Activated naive CD4-positive, alpha-beta T cell treated with Interleukin-2 at 50 U/mL for 16 hours (primary cell): ENCODE measurements around the gene ELF5.

ENCODE experiments used
- DNase-seq: peaks from one replicate; pipeline ENCODE4 v3.0.0-alpha.2; 2020

Gene ELF5

GRCh38 chr11:34448223-34448994 is 65.2 kb downstream of the ELF5 start:
- no peak for DNase-seq

- no peak for DNase-seq
Measured at GRCh38 chr11:34447044-34447443, 66.5 kb downstream of the ELF5 start.

- no peak for DNase-seq
Measured at GRCh38 chr11:34446386-34446785, 67.2 kb downstream of the ELF5 start.

GRCh38 chr11:34445956-34446355 is 67.6 kb downstream of the ELF5 start:
- no peak for DNase-seq

- DNase-seq, result no peak
Measured at GRCh38 chr11:34444428-34444827, 69.2 kb downstream of the ELF5 start.

- DNase-seq, result no peak
Measured at GRCh38 chr11:34443136-34443535, 70.5 kb downstream of the ELF5 start.

GRCh38 chr11:34441814-34442213 is 71.8 kb downstream of the ELF5 start:
- no peak for DNase-seq

GRCh38 chr11:34439610-34440198 is 73.9 kb downstream of the ELF5 start:
- no peak for DNase-seq

GRCh38 chr11:34438529-34439507 is 74.8 kb downstream of the ELF5 start, which contains the start of gene CAT:
TSS of gene CAT (plus strand) at chr11:34438934. CDS start at chr11:34439014, 80 bp downstream.
- peak; percentile 99 for DNase-seq

GRCh38 chr11:34437224-34438125 is 76.1 kb downstream of the ELF5 start:
- no peak for DNase-seq

GRCh38 chr11:34433899-34434298 is 79.7 kb downstream of the ELF5 start:
- no peak for DNase-seq

- DNase-seq, result no peak
Measured at GRCh38 chr11:34432822-34433221, 80.8 kb downstream of the ELF5 start.

- no peak for DNase-seq
Measured at GRCh38 chr11:34431979-34432378, 81.6 kb downstream of the ELF5 start.
